ENCODE data around the gene SUSD3. TPM values are rescaled to one million over a fixed set of nuclear protein-coding genes. Genes with fewer than 3 reads are reported as not detected.

SUSD3 gene
- total RNA-seq, 1 experiment from 2014 or later, result 2.2 TPM

DNA sequence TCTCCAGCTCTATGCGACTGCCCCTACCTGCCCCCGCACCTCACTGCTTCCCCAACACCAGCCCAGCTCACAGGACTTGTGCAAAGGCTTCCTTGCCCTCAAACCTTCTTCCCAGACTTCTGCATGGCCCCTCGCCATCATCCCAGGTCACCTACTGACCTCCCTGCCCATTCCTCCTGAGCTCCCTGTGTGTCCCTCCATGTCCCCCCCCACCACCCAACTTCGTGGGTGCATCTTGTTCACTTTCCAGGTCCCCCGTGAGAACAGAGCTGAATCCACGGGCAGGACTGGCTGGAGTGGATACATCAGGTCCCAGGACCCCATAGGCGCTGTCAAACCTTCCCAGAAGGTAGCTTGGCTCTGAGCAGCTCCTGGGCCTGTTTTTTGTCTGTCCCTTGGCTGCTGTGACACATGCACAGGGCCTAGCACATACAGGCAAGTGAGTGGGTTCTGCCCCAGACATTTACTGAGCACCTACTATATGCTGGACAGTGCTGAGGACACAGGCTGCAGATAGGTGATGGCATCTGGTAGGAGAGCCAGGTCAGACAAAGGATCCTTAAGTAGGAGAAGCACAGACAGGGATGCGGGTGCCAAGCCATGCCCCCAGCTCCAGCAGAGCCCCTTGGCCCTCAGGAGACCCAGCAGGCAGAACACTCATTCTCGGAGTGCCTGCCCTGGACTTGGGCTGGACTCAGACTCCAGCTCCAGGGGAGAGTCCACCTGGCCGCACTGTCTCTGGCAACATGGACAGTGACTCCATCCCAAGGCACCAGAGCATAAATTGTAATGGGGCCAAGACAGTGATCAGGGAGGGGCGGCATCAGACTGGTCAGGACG is 60.6 kb downstream of the SUSD3 start:
- H3K27me3 ChIP-seq (replicated peaks; ENCODE audit: control insufficient read depth, insufficient read depth, low read length), result no peaks in the 10 kb centered on the region
- ChIA-PET POLR2A (no interaction called here), CTCF (no interaction called here)
- TF ChIP-seq, protein P1, sequence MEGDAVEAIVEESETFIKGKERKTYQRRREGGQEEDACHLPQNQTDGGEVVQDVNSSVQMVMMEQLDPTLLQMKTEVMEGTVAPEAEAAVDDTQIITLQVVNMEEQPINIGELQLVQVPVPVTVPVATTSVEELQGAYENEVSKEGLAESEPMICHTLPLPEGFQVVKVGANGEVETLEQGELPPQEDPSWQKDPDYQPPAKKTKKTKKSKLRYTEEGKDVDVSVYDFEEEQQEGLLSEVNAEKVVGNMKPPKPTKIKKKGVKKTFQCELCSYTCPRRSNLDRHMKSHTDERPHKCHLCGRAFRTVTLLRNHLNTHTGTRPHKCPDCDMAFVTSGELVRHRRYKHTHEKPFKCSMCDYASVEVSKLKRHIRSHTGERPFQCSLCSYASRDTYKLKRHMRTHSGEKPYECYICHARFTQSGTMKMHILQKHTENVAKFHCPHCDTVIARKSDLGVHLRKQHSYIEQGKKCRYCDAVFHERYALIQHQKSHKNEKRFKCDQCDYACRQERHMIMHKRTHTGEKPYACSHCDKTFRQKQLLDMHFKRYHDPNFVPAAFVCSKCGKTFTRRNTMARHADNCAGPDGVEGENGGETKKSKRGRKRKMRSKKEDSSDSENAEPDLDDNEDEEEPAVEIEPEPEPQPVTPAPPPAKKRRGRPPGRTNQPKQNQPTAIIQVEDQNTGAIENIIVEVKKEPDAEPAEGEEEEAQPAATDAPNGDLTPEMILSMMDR (IDR thresholded peaks at IDR 0.05; ENCODE audit: insufficient read depth in 1 of 2, low read depth in 1 of 2, low read length in 1 of 2, severe bottlenecking in 1 of 2, unreplicated experiment in 1 of 2), result no peak
- H3K4me1 Mint-ChIP-seq (ENCODE audit: low read depth, unreplicated experiment), result no peaks in the 10 kb centered on the region
- H3K36me3 ChIP-seq (ENCODE audit: control insufficient read depth, insufficient read depth, low read length), result no peaks in the 10 kb centered on the region
- no peak overlapping the region for H3K4me3 ChIP-seq (ENCODE audit: low read depth, low read length)
- H3K27ac Mint-ChIP-seq (ENCODE audit: unreplicated experiment), result no peak overlapping the region
- BruUV-seq (replicated peaks), result no TSS peak
- no peaks in the 10 kb centered on the region for H3K27me3 Mint-ChIP-seq (ENCODE audit: insufficient read depth, unreplicated experiment)
- peak in 1 of 2 experiments; percentile 20 for DNase-seq
- peaks cover 10% of the 10 kb centered on the region for H3K36me3 Mint-ChIP-seq (ENCODE audit: insufficient read depth, unreplicated experiment)
- H3K4me3 Mint-ChIP-seq (ENCODE audit: unreplicated experiment), result no peak overlapping the region
- no peaks in the 10 kb centered on the region for H3K9me3 Mint-ChIP-seq (ENCODE audit: unreplicated experiment)
- H3K9me3 ChIP-seq, result no peaks in the 10 kb centered on the region
- intact Hi-C loops (cut with micrococcal nuclease; ENCODE audit: unreplicated experiment), result no loop called here
- no peaks in the 10 kb centered on the region for H3K4me1 ChIP-seq

- Mint-ChIP-seq H3K9me3 (ENCODE audit: unreplicated experiment) (no peaks in the 10 kb centered on the region), H3K36me3 (ENCODE audit: insufficient read depth, unreplicated experiment) (peaks cover 14% of the 10 kb centered on the region), H3K4me3 (ENCODE audit: unreplicated experiment) (no peak overlapping the region), H3K27me3 (ENCODE audit: insufficient read depth, unreplicated experiment) (no peaks in the 10 kb centered on the region), H3K4me1 (ENCODE audit: low read depth, unreplicated experiment) (no peaks in the 10 kb centered on the region), H3K27ac (ENCODE audit: unreplicated experiment) (no peak overlapping the region)
- CTCF ChIA-PET, result no interaction called here
- TF ChIP-seq, protein P1 (IDR thresholded peaks at IDR 0.05; ENCODE audit: insufficient read depth in 1 of 2, low read depth in 1 of 2, low read length in 1 of 2, severe bottlenecking in 1 of 2, unreplicated experiment in 1 of 2), result no peak
- intact Hi-C loops (cut with micrococcal nuclease; ENCODE audit: unreplicated experiment), result no loop called here
- no peak for DNase-seq
- no peaks in the 10 kb centered on the region for H3K27me3 ChIP-seq (replicated peaks; ENCODE audit: control insufficient read depth, insufficient read depth, low read length)
- H3K9me3 ChIP-seq, result no peaks in the 10 kb centered on the region
- H3K36me3 ChIP-seq (ENCODE audit: control insufficient read depth, insufficient read depth, low read length), result no peaks in the 10 kb centered on the region
- no peak overlapping the region for H3K4me3 ChIP-seq (ENCODE audit: low read depth, low read length)
- no TSS peak for BruUV-seq (replicated peaks)
- no peaks in the 10 kb centered on the region for H3K4me1 ChIP-seq
- POLR2A ChIA-PET, result no interaction called here
These were observed 61.1 kb downstream of the SUSD3 start for GRCh38 chr9:93119703-93119952.

- no TSS peak for BruUV-seq (replicated peaks)
- no peak overlapping the region for H3K4me3 Mint-ChIP-seq (ENCODE audit: unreplicated experiment)
- no peaks in the 10 kb centered on the region for H3K9me3 Mint-ChIP-seq (ENCODE audit: unreplicated experiment)
- TF ChIP-seq, protein P1 (IDR thresholded peaks at IDR 0.05; ENCODE audit: insufficient read depth in 1 of 2, low read depth in 1 of 2, low read length in 1 of 2, severe bottlenecking in 1 of 2, unreplicated experiment in 1 of 2), result no peak
- no peaks in the 10 kb centered on the region for H3K9me3 ChIP-seq
- intact Hi-C loops (cut with micrococcal nuclease; ENCODE audit: unreplicated experiment), result no loop called here
- peak in 1 of 2 experiments; percentile 24 for DNase-seq
- POLR2A ChIA-PET, result no interaction called here
- peaks cover 18% of the 10 kb centered on the region for H3K36me3 Mint-ChIP-seq (ENCODE audit: insufficient read depth, unreplicated experiment)
- H3K4me1 ChIP-seq, result no peaks in the 10 kb centered on the region
- H3K27ac Mint-ChIP-seq (ENCODE audit: unreplicated experiment), result no peak overlapping the region
- H3K36me3 ChIP-seq (ENCODE audit: control insufficient read depth, insufficient read depth, low read length), result no peaks in the 10 kb centered on the region; the same call in 1 of the 2 replicates
- no peaks in the 10 kb centered on the region for H3K27me3 Mint-ChIP-seq (ENCODE audit: insufficient read depth, unreplicated experiment)
- CTCF ChIA-PET, result interaction anchor here (0.5 to 0.6 kb wide), 2 partner anchors 11 to 388 kb away, joined by 3 to 4 read pairs; no protein-coding TSS in a partner anchor
- no peaks in the 10 kb centered on the region for H3K4me1 Mint-ChIP-seq (ENCODE audit: low read depth, unreplicated experiment)
- no peaks in the 10 kb centered on the region for H3K27me3 ChIP-seq (replicated peaks; ENCODE audit: control insufficient read depth, insufficient read depth, low read length)
- no peak overlapping the region for H3K4me3 ChIP-seq (ENCODE audit: low read depth, low read length)
These were observed 61.7 kb downstream of the SUSD3 start for GRCh38 chr9:93119953-93120845.
